ENCODE results near the gene TTC39A. TPM values are rescaled to one million over a fixed set of nuclear protein-coding genes. Genes with fewer than 3 reads are reported as not detected.

Gene TTC39A
- total RNA-seq, 1 experiment from 2014 or later = 8.3 TPM

DNA sequence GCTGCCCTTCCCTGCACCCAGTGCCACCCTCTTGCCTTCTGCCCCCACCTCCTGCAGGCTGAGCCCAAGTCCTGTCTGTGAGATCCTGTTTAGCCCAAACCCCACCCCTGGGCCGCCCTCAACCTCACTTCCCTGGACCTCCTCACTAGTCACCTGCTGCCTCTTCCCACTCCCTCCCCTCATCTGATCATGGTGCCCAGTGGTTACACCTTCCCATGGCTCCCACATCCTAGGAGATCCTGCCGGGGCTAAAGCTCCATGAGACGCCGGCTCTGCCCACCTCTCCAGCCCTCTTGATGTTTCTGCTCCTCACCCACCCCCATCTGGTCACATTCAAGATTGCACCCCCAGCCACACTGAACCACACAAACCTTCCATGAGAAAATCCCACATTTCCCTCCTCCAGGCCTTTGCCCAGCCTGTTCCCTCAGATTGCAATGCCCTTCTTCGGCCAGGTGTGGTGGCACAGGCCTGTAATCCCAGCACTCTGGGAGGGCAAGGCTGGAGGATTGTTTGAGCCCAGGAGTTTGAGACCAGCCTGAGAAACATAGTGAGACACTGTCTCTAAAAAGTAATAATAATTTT lies 17.0 kb downstream of the TTC39A start:
- in situ Hi-C loops (cut with HindIII; ENCODE audit: low pct_unique_long_range_greater_than_20kb, low sequenced_read_pairs) = no loop called here
- no peak for DNase-seq (ENCODE audit: low read depth, low spot score)
- ChIA-PET CTCF (no interaction called here), POLR2A (no interaction called here)
- H3K9me3 ChIP-seq (ENCODE audit: control insufficient read depth, insufficient read depth, low read depth, low read length) = no peaks in the 10 kb centered on the region
- no peak overlapping the region for H3K4me3 ChIP-seq (ENCODE audit: low read depth in 2 of 2, low read length in 2 of 2)
- no peaks in the 10 kb centered on the region for H3K27me3 ChIP-seq (ENCODE audit: control insufficient read depth, insufficient read depth, low read length)
- H3K36me3 ChIP-seq (ENCODE audit: control insufficient read depth, insufficient read depth, low read length) = no peaks in the 10 kb centered on the region
- TF ChIP-seq, protein P1, sequence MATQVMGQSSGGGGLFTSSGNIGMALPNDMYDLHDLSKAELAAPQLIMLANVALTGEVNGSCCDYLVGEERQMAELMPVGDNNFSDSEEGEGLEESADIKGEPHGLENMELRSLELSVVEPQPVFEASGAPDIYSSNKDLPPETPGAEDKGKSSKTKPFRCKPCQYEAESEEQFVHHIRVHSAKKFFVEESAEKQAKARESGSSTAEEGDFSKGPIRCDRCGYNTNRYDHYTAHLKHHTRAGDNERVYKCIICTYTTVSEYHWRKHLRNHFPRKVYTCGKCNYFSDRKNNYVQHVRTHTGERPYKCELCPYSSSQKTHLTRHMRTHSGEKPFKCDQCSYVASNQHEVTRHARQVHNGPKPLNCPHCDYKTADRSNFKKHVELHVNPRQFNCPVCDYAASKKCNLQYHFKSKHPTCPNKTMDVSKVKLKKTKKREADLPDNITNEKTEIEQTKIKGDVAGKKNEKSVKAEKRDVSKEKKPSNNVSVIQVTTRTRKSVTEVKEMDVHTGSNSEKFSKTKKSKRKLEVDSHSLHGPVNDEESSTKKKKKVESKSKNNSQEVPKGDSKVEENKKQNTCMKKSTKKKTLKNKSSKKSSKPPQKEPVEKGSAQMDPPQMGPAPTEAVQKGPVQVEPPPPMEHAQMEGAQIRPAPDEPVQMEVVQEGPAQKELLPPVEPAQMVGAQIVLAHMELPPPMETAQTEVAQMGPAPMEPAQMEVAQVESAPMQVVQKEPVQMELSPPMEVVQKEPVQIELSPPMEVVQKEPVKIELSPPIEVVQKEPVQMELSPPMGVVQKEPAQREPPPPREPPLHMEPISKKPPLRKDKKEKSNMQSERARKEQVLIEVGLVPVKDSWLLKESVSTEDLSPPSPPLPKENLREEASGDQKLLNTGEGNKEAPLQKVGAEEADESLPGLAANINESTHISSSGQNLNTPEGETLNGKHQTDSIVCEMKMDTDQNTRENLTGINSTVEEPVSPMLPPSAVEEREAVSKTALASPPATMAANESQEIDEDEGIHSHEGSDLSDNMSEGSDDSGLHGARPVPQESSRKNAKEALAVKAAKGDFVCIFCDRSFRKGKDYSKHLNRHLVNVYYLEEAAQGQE (IDR thresholded peaks at IDR 0.05; ENCODE audit: insufficient read depth in 1 of 2, low read depth in 2 of 2, low read length in 1 of 2) = no peak
- TF ChIP-seq, protein P2, sequence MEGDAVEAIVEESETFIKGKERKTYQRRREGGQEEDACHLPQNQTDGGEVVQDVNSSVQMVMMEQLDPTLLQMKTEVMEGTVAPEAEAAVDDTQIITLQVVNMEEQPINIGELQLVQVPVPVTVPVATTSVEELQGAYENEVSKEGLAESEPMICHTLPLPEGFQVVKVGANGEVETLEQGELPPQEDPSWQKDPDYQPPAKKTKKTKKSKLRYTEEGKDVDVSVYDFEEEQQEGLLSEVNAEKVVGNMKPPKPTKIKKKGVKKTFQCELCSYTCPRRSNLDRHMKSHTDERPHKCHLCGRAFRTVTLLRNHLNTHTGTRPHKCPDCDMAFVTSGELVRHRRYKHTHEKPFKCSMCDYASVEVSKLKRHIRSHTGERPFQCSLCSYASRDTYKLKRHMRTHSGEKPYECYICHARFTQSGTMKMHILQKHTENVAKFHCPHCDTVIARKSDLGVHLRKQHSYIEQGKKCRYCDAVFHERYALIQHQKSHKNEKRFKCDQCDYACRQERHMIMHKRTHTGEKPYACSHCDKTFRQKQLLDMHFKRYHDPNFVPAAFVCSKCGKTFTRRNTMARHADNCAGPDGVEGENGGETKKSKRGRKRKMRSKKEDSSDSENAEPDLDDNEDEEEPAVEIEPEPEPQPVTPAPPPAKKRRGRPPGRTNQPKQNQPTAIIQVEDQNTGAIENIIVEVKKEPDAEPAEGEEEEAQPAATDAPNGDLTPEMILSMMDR (IDR thresholded peaks at IDR 0.05) = no peak; the same call in 1 of the 2 replicates
- TF ChIP-seq POLR2AphosphoS5 (IDR thresholded peaks at IDR 0.05; ENCODE audit: low read depth, low read length) = no peak
- no peak for TF ChIP-seq SIN3A (IDR thresholded peaks at IDR 0.05; ENCODE audit: borderline replicate concordance, insufficient read depth, low read depth, low read length)
- TF ChIP-seq TCF7L2 (IDR thresholded peaks at IDR 0.05; ENCODE audit: low read depth, low read length) = no peak
- intact Hi-C loops (cut with micrococcal nuclease; ENCODE audit: unreplicated experiment) = no loop called here
- peaks cover 10% of the 10 kb centered on the region for H3K4me1 ChIP-seq (ENCODE audit: control insufficient read depth, insufficient read depth, low read length)
- H3K27ac ChIP-seq (ENCODE audit: low read length) = no peak overlapping the region
- BruUV-seq (replicated peaks) = no TSS peak
- ATAC-seq = peak; percentile 58; the same call in 1 of the 2 replicates

DNA sequence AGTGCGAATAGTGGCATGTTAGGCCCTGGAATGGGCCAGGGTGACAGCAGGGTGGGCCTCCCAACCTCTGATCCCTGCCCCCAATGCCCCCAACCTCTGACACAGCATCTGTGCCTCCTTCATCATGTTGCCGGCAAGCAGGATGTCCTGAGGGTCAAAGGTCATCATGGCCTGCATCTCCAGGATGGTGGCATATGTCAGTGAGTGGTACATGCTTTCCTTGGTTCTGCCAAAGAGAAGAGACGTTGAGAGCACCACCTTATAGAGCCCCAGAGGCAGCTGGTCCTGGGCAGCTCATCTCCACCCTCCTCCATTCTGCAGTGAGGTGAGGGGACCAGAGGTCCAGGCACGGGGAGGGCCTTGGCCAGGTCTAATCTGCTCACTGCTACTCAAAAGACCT lies 17.6 kb downstream of the TTC39A start:
- intact Hi-C loops (cut with micrococcal nuclease; ENCODE audit: unreplicated experiment) = no loop called here
- POLR2A ChIA-PET = no interaction called here
- H3K27me3 ChIP-seq (ENCODE audit: control insufficient read depth, insufficient read depth, low read length) = no peaks in the 10 kb centered on the region
- no peaks in the 10 kb centered on the region for H3K36me3 ChIP-seq (ENCODE audit: control insufficient read depth, insufficient read depth, low read length)
- ATAC-seq = no peak
- in situ Hi-C loops (cut with HindIII; ENCODE audit: low pct_unique_long_range_greater_than_20kb, low sequenced_read_pairs) = no loop called here
- CTCF ChIA-PET = no interaction called here
- no peak overlapping the region for H3K4me3 ChIP-seq (ENCODE audit: low read depth in 2 of 2, low read length in 2 of 2)
- no peak for TF ChIP-seq SIN3A (IDR thresholded peaks at IDR 0.05; ENCODE audit: borderline replicate concordance, insufficient read depth, low read depth, low read length)
- TF ChIP-seq, protein P2 (IDR thresholded peaks at IDR 0.05) = no peak
- TF ChIP-seq POLR2AphosphoS5 (IDR thresholded peaks at IDR 0.05; ENCODE audit: low read depth, low read length) = no peak
- no peak for TF ChIP-seq TCF7L2 (IDR thresholded peaks at IDR 0.05; ENCODE audit: low read depth, low read length)
- TF ChIP-seq, protein P1 (IDR thresholded peaks at IDR 0.05; ENCODE audit: insufficient read depth in 1 of 2, low read depth in 2 of 2, low read length in 1 of 2) = no peak
- H3K4me1 ChIP-seq (ENCODE audit: control insufficient read depth, insufficient read depth, low read length) = peaks cover 10% of the 10 kb centered on the region
- no TSS peak for BruUV-seq (replicated peaks)
- no peak for DNase-seq (ENCODE audit: low read depth, low spot score)
- no peaks in the 10 kb centered on the region for H3K9me3 ChIP-seq (ENCODE audit: control insufficient read depth, insufficient read depth, low read depth, low read length)
- no peak overlapping the region for H3K27ac ChIP-seq (ENCODE audit: low read length)

Data from Panc1 (cell line).